Coronary artery (tissue), 2 donors: ENCODE results near the gene ZNF648.
"Not testable (repeated sequence)": the region's sequence is repeated elsewhere in the genome, so short reads cannot be mapped to it uniquely, and the experiment has no call there.

Source experiments
- DNase-seq: peaks from one replicate; pipeline ENCODE4 v3.0.0-alpha.2; 2017; ENCODE audit warnings: low spot score
- H3K27ac ChIP-seq, 2 donors: fragments of 200-600 bp; sonication (generic); one replicate each; pipeline ENCODE4 v1.5.1; 2016 to 2019
- H3K4me3 ChIP-seq: fragments of 200-600 bp; sonication (generic); 2 replicates; pipeline ENCODE4 v1.5.1; 2016; ENCODE audit warnings: mild to moderate bottlenecking, moderate library complexity
- CTCF ChIP-seq: fragments of 200-600 bp; sonication (generic); IDR thresholded peaks from one replicate; pipeline ENCODE4 v1.5.1; 2019; ENCODE audit warnings: antibody characterized with exemption

The ZNF648 gene

GRCh38 chr1:182098301-182098700 is 36.8 kb upstream of the ZNF648 start:
- Histone ChIP-seq H3K4me3 (no peak overlapping the region), H3K27ac (no peak overlapping the region)
- DNase-seq = no peak
- TF ChIP-seq CTCF = no peak

GRCh38 chr1:182095946-182096345 is 34.4 kb upstream of the ZNF648 start:
- DNase-seq = no peak
- H3K4me3 ChIP-seq = no peak overlapping the region
- no peak overlapping the region for H3K27ac ChIP-seq
- no peak for TF ChIP-seq CTCF

GRCh38 chr1:182094514-182095005 is 33.0 kb upstream of the ZNF648 start:
- not testable (repeated sequence) for H3K4me3 ChIP-seq, H3K27ac ChIP-seq, DNase-seq

GRCh38 chr1:182093781-182094180 is 32.3 kb upstream of the ZNF648 start:
- no peak overlapping the region for H3K4me3 ChIP-seq
- no peak for DNase-seq
- no peak for TF ChIP-seq CTCF
- no peak overlapping the region for H3K27ac ChIP-seq

- no peak overlapping the region for H3K27ac ChIP-seq
- DNase-seq = no peak
- no peak overlapping the region for H3K4me3 ChIP-seq
- TF ChIP-seq CTCF = no peak
Measured at GRCh38 chr1:182092336-182092735, 30.8 kb upstream of the ZNF648 start.

- no peak for DNase-seq
- no peak for TF ChIP-seq CTCF
Measured at GRCh38 chr1:182091083-182091482, 29.6 kb upstream of the ZNF648 start.

GRCh38 chr1:182087719-182088350 is 26.3 kb upstream of the ZNF648 start:
- no peak overlapping the region for H3K4me3 ChIP-seq
- TF ChIP-seq CTCF = no peak
- no peak overlapping the region for H3K27ac ChIP-seq
- no peak for DNase-seq

More at GRCh38 chr1:182091083-182091482, 29.6 kb upstream of the ZNF648 start:
- H3K4me3 ChIP-seq = no peak overlapping the region
- no peak overlapping the region for H3K27ac ChIP-seq
